GM12864 (cell line): ENCODE results near the gene NHLRC4.

Experiments used
- DNase-seq: peaks from one replicate; pipeline ENCODE4 v3.0.0-alpha.2; 2011; ENCODE audit warnings: low read depth
- H3K4me3 ChIP-seq: 2 replicates; pipeline ENCODE4 v1.5.1; 2011; ENCODE audit warnings: mild to moderate bottlenecking, low read depth, low read length, control low read depth
- CTCF ChIP-seq: IDR thresholded peaks from 2 replicates; pipeline ENCODE4 v1.5.1; 2011; ENCODE audit warnings: low read depth, mild to moderate bottlenecking, moderate library complexity, low read length, control low read depth, inconsistent platforms; ENCODE audit errors: missing control alignments

The NHLRC4 gene

GRCh38 chr16:580141-580945 is 13.5 kb downstream of the NHLRC4 start:
- no peak overlapping the region for H3K4me3 ChIP-seq
- no peak for TF ChIP-seq CTCF
- DNase-seq: no peak

GRCh38 chr16:580946-581498 is 14.2 kb downstream of the NHLRC4 start:
- no peak for TF ChIP-seq CTCF
- DNase-seq: no peak
- no peak overlapping the region for H3K4me3 ChIP-seq

GRCh38 chr16:582218-582613 is 15.4 kb downstream of the NHLRC4 start:
- TF ChIP-seq CTCF: no peak

GRCh38 chr16:582614-583331 is 16.0 kb downstream of the NHLRC4 start:
- TF ChIP-seq CTCF: no peak
- no peak overlapping the region for H3K4me3 ChIP-seq
- DNase-seq: no peak

More at GRCh38 chr16:582218-582613, 15.4 kb downstream of the NHLRC4 start:
- H3K4me3 ChIP-seq: no peak overlapping the region
- DNase-seq: no peak

GRCh38 chr16:583470-583814 is 16.6 kb downstream of the NHLRC4 start:
- DNase-seq: no peak
- H3K4me3 ChIP-seq: no peak overlapping the region
- TF ChIP-seq CTCF: no peak

GRCh38 chr16:583815-584591 is 17.2 kb downstream of the NHLRC4 start:
- no peak overlapping the region for H3K4me3 ChIP-seq
- TF ChIP-seq CTCF: no peak
- no peak for DNase-seq
